GM18907 (cell line): ENCODE results near the gene KCNG4.

Source experiments
- ATAC-seq: cut with Tn5 transposase; IDR thresholded peaks from one replicate; pipeline ENCODE4 v1.9.1; 2021; ENCODE audit warnings: mild to moderate bottlenecking, moderate library complexity; ENCODE audit not compliant: unreplicated experiment

KCNG4 gene

DNA sequence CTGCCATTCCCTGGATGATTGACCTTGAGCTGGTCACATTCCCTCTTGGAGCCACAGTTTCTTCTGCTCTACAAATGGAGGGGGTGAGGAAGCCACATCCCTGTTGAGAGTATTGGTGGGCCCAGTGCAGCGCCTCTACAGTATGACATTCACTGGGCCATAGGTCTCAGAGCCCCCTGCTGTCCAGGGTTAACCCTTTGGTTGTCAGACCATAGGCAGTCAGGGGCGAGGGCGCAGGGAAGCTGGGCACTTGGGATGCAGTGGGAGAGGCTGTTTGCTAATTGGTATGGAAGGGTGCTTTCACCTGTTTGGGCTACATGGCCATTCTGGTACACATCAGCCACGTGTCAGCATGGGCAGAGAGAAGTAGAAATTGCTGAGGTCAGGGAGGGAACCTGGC, 27.6 kb upstream of the KCNG4 start:
- no peak for ATAC-seq

- ATAC-seq: no peak
Measured at GRCh38 chr16:84266451-84266850, 26.6 kb upstream of the KCNG4 start.

GRCh38 chr16:84262939-84263338, 23.1 kb upstream of the KCNG4 start:
- no peak for ATAC-seq

GRCh38 chr16:84262031-84262430, 22.2 kb upstream of the KCNG4 start:
- ATAC-seq: no peak

DNA sequence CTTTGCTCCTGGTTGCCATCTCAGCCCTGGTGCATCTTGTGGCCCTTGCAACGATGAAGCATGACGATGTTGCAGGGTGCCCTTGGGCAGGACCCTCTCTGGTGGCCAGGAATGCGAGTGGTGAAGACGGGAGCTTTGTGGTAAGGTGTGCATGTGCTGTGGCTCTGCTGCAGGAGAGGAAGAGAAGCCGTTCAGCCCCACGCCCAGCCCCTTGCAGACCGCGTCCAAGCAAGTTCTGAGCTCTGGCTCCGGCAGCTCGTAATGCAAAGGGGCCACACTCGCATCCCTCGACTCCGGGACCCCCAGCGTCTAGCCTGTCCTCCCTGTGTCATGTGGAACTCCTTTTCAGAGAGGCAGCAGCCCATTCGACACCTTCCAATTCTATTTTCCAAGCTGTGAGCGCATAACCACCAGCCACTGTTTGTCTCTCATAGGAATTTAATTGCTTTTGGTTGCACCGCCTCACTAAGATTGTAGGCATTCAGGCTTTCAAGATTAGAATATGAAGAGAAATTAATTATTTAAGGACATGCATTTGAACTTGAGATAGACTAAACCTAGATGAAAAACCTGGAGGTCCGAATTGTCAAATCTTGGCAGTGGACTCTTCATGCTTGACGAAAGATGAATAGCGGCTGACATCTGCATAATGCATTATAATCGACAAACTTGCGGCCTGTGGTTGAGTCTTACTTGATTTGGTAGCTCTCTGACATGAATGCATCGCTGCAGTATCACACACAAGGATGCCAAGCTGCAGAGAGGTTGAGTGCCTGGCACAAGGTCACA, 21.1 kb upstream of the KCNG4 start:
- no peak for ATAC-seq

GRCh38 chr16:84259691-84260090, 19.9 kb upstream of the KCNG4 start:
- no peak for ATAC-seq

- no peak for ATAC-seq
Measured at GRCh38 chr16:84258266-84258665, 18.5 kb upstream of the KCNG4 start.

DNA sequence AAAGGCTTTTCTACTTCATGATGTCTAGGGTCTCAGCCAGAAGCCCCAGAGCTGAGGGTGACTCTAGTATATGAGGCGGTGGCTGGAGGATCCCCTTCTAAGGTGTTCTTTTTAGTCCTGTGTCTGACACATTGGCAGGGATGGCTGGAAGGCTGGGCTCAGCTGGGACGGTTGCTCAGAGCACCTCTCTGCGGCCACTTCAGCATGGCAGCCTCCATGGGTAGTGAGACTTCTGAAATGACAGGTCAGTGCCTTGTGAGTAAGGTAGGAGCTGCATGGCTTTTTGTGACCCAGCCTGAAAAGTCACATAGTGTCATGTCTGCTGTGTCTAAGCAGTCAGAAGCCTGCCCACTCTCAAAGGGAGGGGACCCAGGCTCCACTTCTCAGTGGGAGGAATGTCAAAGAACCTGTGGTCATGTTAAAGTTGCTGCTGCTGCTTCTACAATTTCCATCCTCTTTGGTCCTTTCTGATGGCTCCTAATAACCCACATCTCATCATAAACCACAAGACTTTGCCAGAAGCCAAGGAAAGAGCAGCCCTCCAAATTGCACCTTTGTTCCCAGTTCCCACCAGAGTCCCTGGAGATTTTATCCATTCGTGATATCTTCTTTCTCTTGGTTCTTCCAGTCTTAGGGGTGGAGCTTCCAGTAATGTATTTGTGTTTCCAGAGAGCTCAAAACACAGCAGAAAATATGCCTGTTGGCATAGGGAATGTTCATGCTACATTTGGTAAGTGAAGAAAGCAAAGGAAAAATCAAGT, 15.4 kb upstream of the KCNG4 start:
- ATAC-seq: no peak

DNA sequence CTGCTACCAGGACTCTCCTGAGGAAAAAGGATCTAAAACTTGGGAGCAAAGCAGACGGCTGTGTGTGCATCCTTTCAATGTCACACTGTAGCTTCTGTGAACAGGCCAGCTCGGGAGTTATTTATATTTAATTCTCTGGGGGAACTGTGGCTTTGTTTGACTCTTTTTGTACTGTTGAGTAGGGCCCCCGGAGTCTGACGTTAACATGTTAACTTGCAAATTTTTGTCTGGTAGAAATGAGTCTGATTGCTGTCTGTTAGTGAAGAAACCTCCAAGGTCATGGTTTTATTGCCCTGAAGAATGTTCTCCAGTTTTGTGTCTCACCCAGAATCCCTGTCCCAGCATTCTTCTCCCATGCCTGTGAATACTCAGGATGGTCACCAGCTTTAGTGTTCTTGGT, 14.2 kb upstream of the KCNG4 start:
- ATAC-seq: no peak

GRCh38 chr16:84253173-84253572, 13.4 kb upstream of the KCNG4 start:
- ATAC-seq: no peak

GRCh38 chr16:84252184-84252583, 12.4 kb upstream of the KCNG4 start:
- ATAC-seq: no peak

DNA sequence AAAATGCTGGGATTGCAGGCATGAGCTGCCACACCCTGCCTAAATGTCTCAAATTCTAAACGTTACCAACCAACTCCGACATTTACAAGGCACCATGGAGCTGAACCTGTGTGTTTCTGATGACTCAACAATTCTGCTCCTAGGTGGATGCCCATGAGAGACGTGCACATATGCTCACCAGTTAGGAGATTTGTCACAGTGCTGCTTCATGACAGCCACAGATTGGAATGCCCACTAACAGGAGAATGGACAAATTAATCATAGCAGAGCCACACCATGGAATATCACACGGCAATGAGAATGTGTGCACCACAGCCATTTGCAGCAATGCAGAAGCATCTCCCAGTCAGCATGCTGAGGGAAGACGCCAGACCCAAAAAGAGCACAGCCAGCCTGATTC, 8.0 kb upstream of the KCNG4 start:
- ATAC-seq: no peak

- no peak for ATAC-seq
Measured at GRCh38 chr16:84247331-84247730, 7.5 kb upstream of the KCNG4 start.

DNA sequence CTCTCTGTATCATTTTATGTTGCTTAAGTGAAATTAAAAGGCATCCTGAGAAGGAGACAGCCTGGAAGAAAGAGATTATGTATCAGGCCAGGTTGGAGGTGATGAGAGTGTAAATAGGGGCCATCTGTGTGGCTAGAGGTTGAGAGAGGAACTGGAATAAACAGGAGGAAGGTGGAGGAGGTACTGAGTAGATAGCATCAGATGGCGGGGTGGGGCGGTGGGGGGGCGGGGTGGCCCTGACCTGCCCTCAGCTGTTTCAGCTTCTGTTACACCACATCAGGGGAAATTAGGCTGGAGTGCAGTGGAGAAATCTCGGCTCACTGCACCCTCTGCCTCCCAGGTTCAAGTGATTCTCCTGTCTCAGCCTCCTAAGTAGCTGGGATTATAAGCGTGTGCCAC, 6.9 kb upstream of the KCNG4 start:
- no peak for ATAC-seq

DNA sequence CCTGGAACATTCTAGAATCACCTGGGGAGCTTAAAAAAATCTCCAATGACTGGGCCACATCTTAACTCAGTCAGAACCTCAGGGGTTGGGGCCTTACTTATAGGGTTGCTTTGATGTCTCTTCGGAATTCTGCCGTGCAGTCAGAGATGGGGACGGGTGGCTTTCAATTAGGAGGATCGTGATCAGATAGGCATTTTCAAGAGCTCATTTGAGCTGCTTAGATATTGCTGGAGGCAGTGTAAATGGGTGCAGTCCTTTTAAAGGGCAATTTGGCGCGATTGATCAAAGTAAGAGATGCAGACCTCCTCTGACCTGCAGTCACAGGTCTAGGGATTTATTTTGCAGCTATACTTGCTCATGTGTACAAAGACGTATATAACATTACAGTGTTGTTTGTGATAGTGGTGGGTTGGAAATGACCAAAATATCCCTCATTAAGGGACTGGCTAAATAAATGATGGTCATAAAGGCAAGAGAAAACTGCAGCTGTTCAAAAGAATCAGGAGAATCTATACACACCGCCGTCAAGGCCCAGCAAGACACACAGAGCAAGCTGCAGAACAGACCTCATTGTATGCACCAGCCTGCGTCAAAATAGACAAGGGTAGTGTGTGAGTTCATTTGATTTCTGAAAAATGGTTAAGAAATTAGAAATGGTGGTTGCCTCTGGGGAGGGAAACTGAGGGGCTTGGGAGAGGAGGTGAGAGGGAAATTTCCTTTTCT, 6.3 kb upstream of the KCNG4 start:
- no peak for ATAC-seq

DNA sequence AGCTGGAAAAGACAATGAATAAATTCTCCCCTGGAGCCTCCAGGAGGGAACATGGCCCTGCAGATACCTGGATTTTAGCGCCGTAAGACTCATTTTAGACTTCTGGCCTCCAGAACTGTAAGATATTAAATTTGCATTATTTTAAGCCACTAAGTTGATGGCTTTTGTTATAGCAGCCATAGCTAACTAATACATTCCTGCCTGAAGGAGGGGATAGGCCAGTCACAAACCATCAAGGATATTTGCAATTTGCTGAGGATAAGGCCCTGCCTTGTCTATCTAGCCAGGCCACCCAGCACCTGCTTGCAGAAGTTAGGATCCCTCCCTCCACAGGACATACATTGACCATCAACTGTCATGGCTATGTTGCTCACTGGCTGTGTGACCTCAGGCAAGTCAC, 4.9 kb upstream of the KCNG4 start:
- ATAC-seq: no peak

DNA sequence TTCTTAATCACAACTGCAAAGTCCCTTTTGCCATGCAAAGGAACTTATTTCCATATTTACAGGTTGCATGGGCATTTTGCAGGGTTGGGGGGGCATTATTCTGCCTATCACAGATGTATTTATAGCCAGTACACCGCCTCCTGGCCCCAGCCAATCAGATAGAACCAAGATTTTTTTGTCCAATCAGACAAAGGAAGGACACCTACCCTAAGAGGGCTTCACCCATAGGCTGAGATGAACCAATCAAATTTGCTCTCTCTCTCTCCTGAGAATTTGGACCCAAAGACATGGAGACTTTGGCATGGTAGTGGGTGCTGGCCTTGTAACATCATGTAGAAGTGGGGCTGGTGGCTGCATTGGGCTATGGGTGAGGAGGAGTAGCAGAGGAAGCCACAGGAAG, 3.9 kb upstream of the KCNG4 start:
- ATAC-seq: no peak

GRCh38 chr16:84242839-84243238, 3.0 kb upstream of the KCNG4 start:
- ATAC-seq: no peak

- no peak for ATAC-seq
Measured at GRCh38 chr16:84241778-84242177, 2.0 kb upstream of the KCNG4 start.

DNA sequence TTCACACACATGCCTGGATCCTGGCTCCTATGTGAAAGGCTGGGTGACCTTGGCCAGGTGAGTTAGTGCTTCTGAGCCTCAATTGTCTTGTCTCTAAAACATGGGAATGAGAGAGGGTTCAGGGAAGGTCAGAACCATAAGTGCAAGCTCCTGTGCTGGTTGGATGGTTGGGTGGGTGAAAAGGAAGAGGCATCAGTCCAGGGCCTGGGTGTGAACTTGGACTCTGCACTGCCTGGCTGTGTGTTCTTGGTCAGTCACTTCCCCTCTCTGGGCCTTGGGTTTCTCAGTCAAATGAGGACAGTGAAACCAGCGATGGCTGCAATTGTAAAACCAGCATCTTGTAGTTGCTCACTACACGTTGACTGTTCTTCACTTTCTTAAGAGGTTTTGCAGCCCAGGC, 643 bp upstream of the KCNG4 start:
- ATAC-seq: no peak

DNA sequence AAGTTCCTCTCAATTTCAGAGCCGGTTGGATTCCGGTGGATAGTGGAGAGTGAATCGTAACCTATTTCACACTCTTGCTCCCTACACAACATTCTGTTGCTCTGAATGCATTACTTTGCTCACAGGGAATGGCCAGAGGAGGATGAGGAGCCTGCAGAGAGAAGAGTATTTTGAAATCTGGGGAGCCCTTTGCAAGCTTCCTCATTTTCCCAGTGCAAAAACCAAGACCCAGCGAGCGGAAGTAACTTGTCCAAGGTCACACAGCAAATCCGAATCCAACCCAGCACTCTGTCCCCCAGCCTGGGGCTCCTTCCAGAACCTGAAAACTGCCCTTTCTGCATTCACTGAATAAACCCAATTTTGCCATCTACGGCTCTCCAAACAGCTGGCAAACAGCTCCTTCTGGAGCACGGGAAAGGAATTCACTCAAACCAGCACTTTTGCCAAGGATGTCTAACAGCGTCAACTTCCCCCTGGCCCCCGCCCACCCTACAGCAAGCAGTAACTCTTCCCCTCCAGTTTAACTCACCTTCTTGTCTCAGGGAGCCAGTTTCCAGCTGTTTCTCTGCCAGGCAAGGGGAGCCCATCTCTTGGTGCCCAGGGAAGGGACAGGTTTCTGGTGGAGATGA, 557 bp downstream of the KCNG4 start:
- no peak for ATAC-seq
